ENCODE data around the gene GNGT1. TPM values are rescaled to one million over a fixed set of nuclear protein-coding genes. Genes with fewer than 3 reads are reported as not detected.

The GNGT1 gene
- total RNA-seq, 1 experiment from 2014 or later: 0.63 TPM

- Mint-ChIP-seq H3K27me3 (ENCODE audit: low read depth) (no peaks in the 10 kb centered on the region), H3K36me3 (no peaks in the 10 kb centered on the region), H3K9me3 (0 out of 2 replicates have a peak, but pooled peaks cover 4% of the 10 kb centered on the region), H3K4me1 (no peaks in the 10 kb centered on the region), H3K27ac (no peak overlapping the region), H3K4me3 (no peak overlapping the region)
- no peak for TF ChIP-seq OVOL2 (CRISPR knock-in tag; IDR thresholded peaks at IDR 0.05; ENCODE audit: borderline replicate concordance)
- TF ChIP-seq USF1 (CRISPR knock-in tag; IDR thresholded peaks at IDR 0.05): no peak
- TF ChIP-seq ZBTB43 (CRISPR knock-in tag; IDR thresholded peaks at IDR 0.05): no peak
- TF ChIP-seq FOXJ3 (CRISPR knock-in tag; IDR thresholded peaks at IDR 0.05; ENCODE audit: borderline replicate concordance): no peak
- no peak for TF ChIP-seq ZNF416 (CRISPR knock-in tag; IDR thresholded peaks at IDR 0.05)
- no peak for TF ChIP-seq TEAD1 (CRISPR knock-in tag; IDR thresholded peaks at IDR 0.05)
- ChIA-PET CTCF (interaction anchor here (0.6 kb wide), 1 partner anchor 513 kb away, joined by 3 read pairs; no protein-coding TSS in a partner anchor), POLR2A (no interaction called here)
- no peak for ATAC-seq
- no peak for DNase-seq (ENCODE audit: low spot score)
Measured at GRCh38 chr7:93862651-93863050, 43.7 kb upstream of the GNGT1 start.

GRCh38 chr7:93866886-93867285, 39.5 kb upstream of the GNGT1 start:
- ChIA-PET CTCF (no interaction called here), POLR2A (no interaction called here)
- no peaks in the 10 kb centered on the region for H3K4me1 Mint-ChIP-seq
- H3K36me3 Mint-ChIP-seq: no peaks in the 10 kb centered on the region
- no peak overlapping the region for H3K27ac Mint-ChIP-seq
- H3K9me3 Mint-ChIP-seq: 0 out of 2 replicates have a peak, but pooled peaks cover 6% of the 10 kb centered on the region
- ATAC-seq: no peak
- H3K27me3 Mint-ChIP-seq (ENCODE audit: low read depth): no peaks in the 10 kb centered on the region
- H3K4me3 Mint-ChIP-seq: no peak overlapping the region
- no peak for DNase-seq (ENCODE audit: low spot score)
- TF ChIP-seq IRF2 (CRISPR knock-in tag; IDR thresholded peaks at IDR 0.05; ENCODE audit: borderline replicate concordance, low read depth) (no peak), ZBTB21 (CRISPR knock-in tag; IDR thresholded peaks at IDR 0.05; ENCODE audit: borderline replicate concordance) (no peak), GTF2I (CRISPR knock-in tag; conservative IDR thresholded peaks at IDR 0.05) (no peak), FOXJ3 (CRISPR knock-in tag; IDR thresholded peaks at IDR 0.05; ENCODE audit: borderline replicate concordance) (no peak), CREM (CRISPR knock-in tag; IDR thresholded peaks at IDR 0.05) (no peak), NR1H2 (CRISPR knock-in tag; IDR thresholded peaks at IDR 0.05) (no peak), ZNF317 (CRISPR knock-in tag; IDR thresholded peaks at IDR 0.05; ENCODE audit: borderline replicate concordance, low read depth) (no peak), CREB1 (CRISPR knock-in tag; IDR thresholded peaks at IDR 0.05) (no peak), MYBL2 (CRISPR knock-in tag; IDR thresholded peaks at IDR 0.05) (no peak), ZNF121 (CRISPR knock-in tag; IDR thresholded peaks at IDR 0.05) (no peak), JUN (CRISPR knock-in tag; IDR thresholded peaks at IDR 0.05) (no peak), ETV6 (CRISPR knock-in tag; IDR thresholded peaks at IDR 0.05) (no peak), HMGA2 (CRISPR knock-in tag; IDR thresholded peaks at IDR 0.05) (no peak)
- TF ChIP-seq, protein P1, sequence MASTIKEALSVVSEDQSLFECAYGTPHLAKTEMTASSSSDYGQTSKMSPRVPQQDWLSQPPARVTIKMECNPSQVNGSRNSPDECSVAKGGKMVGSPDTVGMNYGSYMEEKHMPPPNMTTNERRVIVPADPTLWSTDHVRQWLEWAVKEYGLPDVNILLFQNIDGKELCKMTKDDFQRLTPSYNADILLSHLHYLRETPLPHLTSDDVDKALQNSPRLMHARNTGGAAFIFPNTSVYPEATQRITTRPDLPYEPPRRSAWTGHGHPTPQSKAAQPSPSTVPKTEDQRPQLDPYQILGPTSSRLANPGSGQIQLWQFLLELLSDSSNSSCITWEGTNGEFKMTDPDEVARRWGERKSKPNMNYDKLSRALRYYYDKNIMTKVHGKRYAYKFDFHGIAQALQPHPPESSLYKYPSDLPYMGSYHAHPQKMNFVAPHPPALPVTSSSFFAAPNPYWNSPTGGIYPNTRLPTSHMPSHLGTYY (CRISPR knock-in tag; IDR thresholded peaks at IDR 0.05): no peak
- TF ChIP-seq, protein P2, sequence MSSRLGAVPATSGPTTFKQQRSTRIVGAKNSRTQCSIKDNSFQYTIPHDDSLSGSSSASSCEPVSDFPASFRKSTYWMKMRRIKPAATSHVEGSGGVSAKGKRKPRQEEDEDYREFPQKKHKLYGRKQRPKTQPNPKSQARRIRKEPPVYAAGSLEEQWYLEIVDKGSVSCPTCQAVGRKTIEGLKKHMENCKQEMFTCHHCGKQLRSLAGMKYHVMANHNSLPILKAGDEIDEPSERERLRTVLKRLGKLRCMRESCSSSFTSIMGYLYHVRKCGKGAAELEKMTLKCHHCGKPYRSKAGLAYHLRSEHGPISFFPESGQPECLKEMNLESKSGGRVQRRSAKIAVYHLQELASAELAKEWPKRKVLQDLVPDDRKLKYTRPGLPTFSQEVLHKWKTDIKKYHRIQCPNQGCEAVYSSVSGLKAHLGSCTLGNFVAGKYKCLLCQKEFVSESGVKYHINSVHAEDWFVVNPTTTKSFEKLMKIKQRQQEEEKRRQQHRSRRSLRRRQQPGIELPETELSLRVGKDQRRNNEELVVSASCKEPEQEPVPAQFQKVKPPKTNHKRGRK (CRISPR knock-in tag; IDR thresholded peaks at IDR 0.05; ENCODE audit: borderline replicate concordance): no peak
- TF ChIP-seq, protein P3, sequence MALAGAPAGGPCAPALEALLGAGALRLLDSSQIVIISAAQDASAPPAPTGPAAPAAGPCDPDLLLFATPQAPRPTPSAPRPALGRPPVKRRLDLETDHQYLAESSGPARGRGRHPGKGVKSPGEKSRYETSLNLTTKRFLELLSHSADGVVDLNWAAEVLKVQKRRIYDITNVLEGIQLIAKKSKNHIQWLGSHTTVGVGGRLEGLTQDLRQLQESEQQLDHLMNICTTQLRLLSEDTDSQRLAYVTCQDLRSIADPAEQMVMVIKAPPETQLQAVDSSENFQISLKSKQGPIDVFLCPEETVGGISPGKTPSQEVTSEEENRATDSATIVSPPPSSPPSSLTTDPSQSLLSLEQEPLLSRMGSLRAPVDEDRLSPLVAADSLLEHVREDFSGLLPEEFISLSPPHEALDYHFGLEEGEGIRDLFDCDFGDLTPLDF (CRISPR knock-in tag; IDR thresholded peaks at IDR 0.05): no peak
- TF ChIP-seq, protein P4, sequence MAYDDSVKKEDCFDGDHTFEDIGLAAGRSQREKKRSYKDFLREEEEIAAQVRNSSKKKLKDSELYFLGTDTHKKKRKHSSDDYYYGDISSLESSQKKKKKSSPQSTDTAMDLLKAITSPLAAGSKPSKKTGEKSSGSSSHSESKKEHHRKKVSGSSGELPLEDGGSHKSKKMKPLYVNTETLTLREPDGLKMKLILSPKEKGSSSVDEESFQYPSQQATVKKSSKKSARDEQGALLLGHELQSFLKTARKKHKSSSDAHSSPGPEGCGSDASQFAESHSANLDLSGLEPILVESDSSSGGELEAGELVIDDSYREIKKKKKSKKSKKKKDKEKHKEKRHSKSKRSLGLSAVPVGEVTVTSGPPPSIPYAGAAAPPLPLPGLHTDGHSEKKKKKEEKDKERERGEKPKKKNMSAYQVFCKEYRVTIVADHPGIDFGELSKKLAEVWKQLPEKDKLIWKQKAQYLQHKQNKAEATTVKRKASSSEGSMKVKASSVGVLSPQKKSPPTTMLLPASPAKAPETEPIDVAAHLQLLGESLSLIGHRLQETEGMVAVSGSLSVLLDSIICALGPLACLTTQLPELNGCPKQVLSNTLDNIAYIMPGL (CRISPR knock-in tag; IDR thresholded peaks at IDR 0.05): no peak
- TF ChIP-seq, protein P5, sequence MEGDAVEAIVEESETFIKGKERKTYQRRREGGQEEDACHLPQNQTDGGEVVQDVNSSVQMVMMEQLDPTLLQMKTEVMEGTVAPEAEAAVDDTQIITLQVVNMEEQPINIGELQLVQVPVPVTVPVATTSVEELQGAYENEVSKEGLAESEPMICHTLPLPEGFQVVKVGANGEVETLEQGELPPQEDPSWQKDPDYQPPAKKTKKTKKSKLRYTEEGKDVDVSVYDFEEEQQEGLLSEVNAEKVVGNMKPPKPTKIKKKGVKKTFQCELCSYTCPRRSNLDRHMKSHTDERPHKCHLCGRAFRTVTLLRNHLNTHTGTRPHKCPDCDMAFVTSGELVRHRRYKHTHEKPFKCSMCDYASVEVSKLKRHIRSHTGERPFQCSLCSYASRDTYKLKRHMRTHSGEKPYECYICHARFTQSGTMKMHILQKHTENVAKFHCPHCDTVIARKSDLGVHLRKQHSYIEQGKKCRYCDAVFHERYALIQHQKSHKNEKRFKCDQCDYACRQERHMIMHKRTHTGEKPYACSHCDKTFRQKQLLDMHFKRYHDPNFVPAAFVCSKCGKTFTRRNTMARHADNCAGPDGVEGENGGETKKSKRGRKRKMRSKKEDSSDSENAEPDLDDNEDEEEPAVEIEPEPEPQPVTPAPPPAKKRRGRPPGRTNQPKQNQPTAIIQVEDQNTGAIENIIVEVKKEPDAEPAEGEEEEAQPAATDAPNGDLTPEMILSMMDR (IDR thresholded peaks at IDR 0.05): no peak
- TF ChIP-seq, protein P6, sequence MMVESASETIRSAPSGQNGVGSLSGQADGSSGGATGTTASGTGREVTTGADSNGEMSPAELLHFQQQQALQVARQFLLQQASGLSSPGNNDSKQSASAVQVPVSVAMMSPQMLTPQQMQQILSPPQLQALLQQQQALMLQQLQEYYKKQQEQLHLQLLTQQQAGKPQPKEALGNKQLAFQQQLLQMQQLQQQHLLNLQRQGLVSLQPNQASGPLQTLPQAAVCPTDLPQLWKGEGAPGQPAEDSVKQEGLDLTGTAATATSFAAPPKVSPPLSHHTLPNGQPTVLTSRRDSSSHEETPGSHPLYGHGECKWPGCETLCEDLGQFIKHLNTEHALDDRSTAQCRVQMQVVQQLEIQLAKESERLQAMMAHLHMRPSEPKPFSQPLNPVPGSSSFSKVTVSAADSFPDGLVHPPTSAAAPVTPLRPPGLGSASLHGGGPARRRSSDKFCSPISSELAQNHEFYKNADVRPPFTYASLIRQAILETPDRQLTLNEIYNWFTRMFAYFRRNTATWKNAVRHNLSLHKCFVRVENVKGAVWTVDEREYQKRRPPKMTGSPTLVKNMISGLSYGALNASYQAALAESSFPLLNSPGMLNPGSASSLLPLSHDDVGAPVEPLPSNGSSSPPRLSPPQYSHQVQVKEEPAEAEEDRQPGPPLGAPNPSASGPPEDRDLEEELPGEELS (CRISPR knock-in tag; IDR thresholded peaks at IDR 0.05): no peak
